LoVo (cell line): ENCODE results near the gene SLC12A1.
"Not testable (repeated sequence)": the region's sequence is repeated elsewhere in the genome, so short reads cannot be mapped to it uniquely, and the experiment has no call there.

Source experiments
- DNase-seq: peaks from one replicate; pipeline ENCODE4 v3.0.0-alpha.2; 2016; ENCODE audit warnings: low spot score

SLC12A1 gene

GRCh38 chr15:48309740-48310139 lies 103.6 kb downstream of the SLC12A1 start:
- no peak for DNase-seq

DNA sequence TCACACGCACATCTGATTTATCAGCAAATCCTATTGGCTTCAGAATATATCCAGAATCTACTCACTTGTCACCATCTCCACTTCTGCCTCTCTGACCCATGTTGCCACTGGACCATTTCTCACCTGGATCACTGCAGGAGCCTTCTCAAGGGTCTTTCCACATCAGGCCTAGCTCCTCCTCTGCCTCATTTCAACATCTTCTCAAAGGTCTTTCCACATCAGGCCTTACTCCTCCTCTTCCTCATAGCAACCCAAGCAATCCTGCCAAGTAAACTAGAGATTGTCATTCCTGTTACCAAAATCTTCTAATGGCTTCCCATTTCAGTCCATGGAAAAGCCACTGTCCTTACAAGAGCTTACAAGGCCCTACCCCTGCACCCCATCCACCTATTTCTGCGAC lies 107.1 kb downstream of the SLC12A1 start:
- DNase-seq: no peak

- no peak for DNase-seq
Measured at GRCh38 chr15:48315041-48315440, 108.9 kb downstream of the SLC12A1 start.

DNA sequence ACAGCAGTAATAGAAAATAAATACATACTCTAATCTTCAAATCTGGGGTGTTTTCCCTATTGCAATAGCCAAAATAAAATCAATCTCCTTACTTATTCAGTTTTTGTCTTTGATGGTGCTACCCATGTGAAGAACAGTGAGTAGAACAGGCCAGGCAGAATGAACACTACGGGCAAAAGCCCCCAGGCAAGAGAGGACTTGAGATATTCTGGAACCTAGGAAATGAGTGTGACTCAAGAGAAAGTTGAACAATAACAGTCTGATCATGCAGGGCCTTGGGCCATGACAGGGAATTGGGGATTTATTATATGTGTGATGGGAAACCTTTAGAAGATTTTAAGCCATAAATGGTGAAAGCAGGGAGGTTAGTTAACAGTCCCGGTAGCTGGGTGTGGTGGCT lies 111.1 kb downstream of the SLC12A1 start:
- DNase-seq: no peak

DNA sequence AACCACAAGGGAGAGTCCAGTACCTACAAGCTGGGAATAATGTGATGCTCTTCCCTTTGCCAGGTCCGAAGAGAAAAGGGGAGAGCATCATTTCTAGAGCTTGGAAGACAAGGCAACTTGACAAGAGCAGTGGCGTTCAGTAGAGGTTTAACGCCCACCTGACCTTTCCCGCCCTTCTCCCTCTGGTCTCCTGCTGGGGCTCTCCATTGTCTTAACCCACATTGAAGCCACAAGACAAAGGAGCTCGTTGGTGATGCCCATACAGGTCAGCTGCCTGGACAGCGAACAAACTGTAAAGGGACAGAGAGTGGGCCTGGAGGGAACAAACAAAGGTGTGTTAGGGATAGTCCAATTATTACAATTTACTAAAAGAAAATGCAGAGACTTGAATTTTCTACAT lies 112.0 kb downstream of the SLC12A1 start:
- no peak for DNase-seq

GRCh38 chr15:48323294-48323693 lies 117.2 kb downstream of the SLC12A1 start:
- DNase-seq: no peak

DNA sequence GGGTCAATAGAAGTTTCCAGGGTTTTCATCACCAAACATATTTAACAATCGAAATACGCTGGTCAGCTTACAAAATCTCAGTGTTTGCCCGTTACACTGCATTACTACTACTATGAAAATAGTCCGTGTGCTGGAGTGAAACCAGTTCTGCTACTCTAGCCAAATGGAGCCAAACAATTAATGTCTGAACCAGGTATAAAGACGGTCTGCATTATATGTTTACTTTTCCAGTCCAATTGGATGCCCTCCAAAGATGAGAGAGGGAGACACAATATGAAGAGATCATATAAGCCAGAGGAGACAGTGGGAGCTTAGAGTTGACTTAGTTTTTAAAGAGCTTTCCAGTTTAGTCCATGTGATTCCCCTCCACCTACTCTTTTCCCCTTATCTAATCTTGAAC lies 118.8 kb downstream of the SLC12A1 start:
- DNase-seq: no peak

DNA sequence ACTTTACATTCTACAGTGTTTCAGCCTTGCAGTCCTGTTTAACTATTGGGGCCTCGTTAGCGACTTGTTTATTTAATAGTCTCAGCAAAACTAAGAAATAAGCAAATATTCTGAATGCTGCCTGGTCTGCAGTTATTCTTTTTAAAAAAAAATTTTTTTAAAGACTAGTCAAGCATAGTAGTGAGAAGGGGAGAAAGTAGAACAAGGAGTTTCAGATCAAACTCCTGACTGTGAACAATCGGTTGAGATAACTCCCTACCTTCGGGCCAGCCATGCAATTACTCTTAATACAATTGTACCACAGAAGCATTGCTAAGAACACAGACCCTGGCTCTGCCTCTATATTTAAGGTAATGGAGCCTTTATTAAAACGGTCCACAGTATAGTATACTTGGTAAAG lies 119.3 kb downstream of the SLC12A1 start:
- DNase-seq: no peak

GRCh38 chr15:48326180-48326579 lies 120.1 kb downstream of the SLC12A1 start:
- not testable (repeated sequence) for DNase-seq

DNA sequence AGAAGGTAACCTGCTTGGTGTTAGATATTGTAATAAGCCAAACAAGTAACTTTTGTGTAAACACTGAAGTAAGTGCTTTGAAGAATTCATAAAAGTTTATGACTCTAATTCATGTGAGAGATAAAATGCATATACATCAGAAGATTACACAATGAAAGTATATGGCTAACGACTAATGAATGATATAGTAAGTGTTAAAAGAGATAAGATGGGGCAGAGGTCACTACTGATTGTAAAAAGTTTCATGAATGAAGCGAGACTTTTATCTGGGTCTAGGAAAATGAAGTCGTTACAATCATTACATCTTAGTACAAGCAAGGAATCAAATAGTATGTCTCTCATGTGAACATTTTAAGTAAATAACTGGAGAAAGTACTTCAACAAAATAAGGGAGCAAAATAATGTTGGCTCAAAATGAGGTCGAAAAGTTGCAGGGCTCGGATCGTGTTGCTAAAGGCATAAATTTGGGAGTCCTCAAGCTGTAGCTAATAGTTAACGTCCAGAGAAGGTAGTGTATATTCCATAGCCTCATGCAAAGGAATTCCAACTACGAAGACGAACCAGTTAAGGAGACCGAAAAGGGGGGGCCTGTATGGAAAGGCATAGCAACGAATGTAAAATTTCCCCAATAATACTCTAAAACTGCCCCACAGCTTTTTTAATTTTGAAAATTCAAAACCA lies 124.1 kb downstream of the SLC12A1 start:
- DNase-seq: peak; percentile 39

- DNase-seq: peak; percentile 84
Measured at GRCh38 chr15:48330855-48331795, 125.0 kb downstream of the SLC12A1 start, which contains the start of gene DUT. DUT (plus strand) TSS chr15:48331429; CDS start chr15:48331516, 87 bp downstream.

GRCh38 chr15:48331796-48332641 lies 125.9 kb downstream of the SLC12A1 start:
- peak; percentile 55 for DNase-seq

DNA sequence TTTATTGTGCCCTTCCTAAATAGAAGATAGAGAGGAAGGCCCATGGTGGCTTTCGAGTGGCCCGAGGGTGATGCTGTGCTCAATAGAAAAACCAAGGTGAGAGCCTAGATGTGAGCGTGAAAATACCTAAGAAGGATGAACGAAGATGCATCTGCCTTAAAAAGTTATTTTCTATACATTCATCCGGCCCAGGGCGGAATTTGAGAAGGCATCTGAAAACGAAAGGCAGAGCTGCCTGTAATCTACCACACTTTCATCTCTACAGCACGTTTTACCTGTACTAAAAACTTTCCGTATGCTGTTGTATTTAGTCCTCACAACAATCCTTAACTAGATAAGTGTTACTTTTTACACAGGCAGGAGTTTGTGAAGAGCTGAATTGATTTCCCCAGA lies 126.5 kb downstream of the SLC12A1 start:
- no peak for DNase-seq

- no peak for DNase-seq
Measured at GRCh38 chr15:48333540-48333939, 127.4 kb downstream of the SLC12A1 start.

DNA sequence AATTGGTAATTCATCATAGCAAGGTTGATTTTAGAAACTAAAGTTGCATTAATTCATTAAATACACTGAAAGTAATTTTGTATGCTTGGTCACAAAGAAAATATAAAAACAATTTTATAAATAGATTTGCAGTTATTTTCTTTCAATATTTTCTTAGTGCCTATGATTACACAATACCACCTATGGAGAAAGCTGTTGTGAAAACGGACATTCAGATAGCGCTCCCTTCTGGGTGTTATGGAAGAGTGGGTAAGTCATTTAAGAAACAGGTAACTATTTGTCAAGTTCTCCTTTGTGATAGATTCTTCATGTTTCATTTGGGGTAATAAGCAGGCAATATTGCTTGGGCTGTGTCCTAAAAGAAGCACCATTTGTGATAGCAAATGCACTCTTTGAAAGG lies 128.2 kb downstream of the SLC12A1 start:
- DNase-seq: no peak

DNA sequence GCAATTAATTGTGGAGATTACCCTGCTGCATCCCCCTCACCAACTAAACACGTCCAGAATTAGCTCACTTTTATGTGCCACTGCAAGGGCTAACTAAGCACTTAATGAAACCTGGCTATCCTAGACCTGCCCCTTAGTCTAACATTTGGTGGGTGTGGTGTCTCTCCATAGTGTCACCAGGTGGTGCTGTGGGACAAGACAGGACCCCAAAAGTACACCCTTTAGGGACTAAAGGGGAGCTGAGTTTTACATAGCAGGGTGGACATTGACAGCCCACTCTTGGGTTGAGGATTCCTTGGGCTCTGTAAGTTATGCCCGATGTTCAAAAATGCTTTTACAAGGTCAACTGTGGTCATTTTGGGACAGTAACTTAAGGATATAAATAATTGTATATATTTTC lies 130.8 kb downstream of the SLC12A1 start:
- no peak for DNase-seq

GRCh38 chr15:48337607-48338006 lies 131.5 kb downstream of the SLC12A1 start:
- no peak for DNase-seq

GRCh38 chr15:48340111-48340510 lies 134.0 kb downstream of the SLC12A1 start:
- DNase-seq: no peak

DNA sequence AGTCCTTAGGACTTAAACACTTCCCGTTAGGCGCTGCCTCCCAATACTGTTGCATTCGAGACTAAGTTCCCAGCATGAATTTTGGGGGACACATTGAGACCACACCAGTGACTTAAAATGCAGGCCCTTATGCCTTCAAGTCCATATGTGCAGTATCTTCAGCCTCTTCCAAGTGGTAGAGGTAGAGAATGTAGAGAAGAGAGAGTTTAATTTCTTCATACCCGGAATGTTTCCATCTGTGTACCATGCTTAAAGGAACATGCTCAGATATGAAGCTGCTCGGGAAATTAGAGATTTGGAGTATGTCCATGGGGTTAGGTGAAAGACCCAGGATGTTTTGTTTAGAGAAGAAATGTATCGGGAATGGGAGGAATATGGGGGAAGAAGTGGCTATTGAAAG lies 137.8 kb downstream of the SLC12A1 start:
- DNase-seq: no peak

DNA sequence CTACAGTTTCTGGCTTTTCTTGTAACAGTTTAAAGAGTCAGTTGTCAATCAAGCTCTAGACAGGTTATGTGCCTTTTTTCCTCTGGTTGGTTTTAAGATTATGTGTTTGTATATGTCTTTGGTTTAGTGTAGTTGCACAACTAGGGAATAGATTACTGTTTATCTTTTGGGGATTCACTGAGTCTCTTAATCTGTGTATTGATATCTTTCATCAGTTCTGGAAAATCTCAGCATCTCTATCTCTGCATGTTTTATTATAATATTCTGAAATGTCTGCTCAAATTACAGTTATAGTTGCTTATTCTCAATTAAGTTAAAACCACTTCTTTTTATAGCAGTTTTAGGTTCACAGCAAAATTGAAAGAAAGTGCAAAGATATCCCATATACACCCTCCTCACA lies 139.4 kb downstream of the SLC12A1 start:
- DNase-seq: no peak

- peak; percentile 81 for DNase-seq
Measured at GRCh38 chr15:48352474-48353072, 146.5 kb downstream of the SLC12A1 start.
